Measurements from ENCODE around the gene NUFIP1.

NUFIP1 gene

DNA sequence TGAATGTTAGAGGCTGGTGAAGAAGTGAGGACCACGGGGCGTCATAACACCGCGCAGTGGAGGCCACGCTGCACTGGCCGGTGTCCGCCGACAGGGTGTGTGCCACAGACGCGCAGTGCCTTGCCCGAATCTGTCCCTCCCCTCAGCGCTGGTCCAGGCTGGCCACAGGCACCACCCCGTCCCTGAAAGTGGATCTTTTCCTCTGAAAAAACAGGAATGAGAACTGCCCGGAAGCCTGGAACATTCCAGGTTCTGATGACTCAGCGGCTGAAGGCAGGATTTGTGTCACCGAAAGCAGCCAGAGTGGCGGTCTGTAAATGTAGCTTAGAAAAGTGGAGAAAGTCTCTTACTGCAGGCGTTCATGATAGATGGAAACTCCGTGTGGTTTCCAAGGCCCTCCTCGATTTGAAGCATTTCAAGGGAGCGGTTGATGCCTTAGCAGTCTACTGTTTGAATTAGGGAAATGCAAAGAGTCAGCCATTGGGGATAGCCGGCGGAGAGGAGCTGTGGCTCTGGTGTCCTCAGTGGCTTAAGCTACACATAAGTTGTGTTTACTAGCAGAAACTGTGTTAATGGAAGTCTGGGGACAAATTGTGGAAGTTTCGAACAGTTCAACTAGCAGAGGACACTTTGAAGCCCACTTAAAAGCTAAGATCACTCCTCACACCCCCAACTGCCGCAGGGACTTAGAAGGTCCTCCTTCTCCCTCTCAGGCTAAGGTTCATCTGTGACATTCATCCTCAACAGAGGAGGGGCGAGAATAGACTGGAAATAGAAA lies 70.8 kb downstream of the NUFIP1 start:
- no peaks in the 10 kb centered on the region for H3K27me3 ChIP-seq (ENCODE audit: insufficient read depth, insufficient read length)
- DNase-seq (ENCODE audit: low read depth, low spot score): peak; percentile 77
- H3K9me3 ChIP-seq (ENCODE audit: insufficient read depth, low read length): no peaks in the 10 kb centered on the region
- TF ChIP-seq ZNF274 (IDR thresholded peaks at IDR 0.05; ENCODE audit: low read depth, low read length) (no peak), SUZ12 (IDR thresholded peaks at IDR 0.05; ENCODE audit: extremely low read depth, insufficient read depth, insufficient read length) (no peak), YY1 (IDR thresholded peaks at IDR 0.05; ENCODE audit: insufficient read depth, insufficient read length) (no peak)
- H3K36me3 ChIP-seq (ENCODE audit: insufficient read depth, insufficient read length, low read length): no peaks in the 10 kb centered on the region
- peak overlapping the region; percentile 83 for H3K9ac ChIP-seq (ENCODE audit: insufficient read length, low read depth)
- no peaks in the 10 kb centered on the region for H3K4me1 ChIP-seq (ENCODE audit: insufficient read depth, insufficient read length)
- peak overlapping the region; percentile 54 for H3K4me3 ChIP-seq (ENCODE audit: insufficient read length, low read depth)

DNA sequence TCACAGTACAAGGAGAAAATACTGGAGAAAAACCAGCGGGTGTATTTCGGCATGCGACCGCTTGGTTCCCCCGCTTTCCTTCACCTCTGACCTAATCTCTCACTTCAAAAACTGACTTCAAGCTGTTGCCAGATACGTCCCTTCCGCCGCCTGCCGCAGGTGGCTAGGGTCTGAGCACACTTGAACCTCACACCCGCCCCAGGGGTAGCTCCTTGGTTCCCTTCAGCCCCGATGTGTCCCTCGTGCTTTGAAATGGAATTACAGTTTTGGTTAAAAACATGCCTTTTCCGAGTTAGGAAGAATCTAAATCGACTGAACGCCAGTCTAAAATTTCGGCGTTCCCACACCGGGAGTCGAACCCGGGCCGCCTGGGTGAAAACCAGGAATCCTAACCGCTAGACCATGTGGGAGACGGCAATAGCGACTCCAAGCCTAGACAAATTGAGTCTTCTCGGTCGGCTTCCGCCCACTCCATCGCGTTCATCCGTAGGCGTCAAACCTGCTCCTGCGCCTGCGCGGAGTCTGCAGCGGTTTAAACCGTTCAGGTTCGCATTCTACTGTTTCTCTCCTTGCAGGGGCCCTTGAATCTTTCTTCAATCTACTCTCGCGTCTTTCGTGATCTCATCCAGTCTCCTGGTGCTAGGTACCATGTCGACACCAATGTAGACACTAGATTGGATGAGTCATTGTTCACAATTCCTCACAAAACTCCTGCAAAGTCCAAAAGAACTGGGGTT lies 71.5 kb downstream of the NUFIP1 start:
- Histone ChIP-seq H3K27me3 (ENCODE audit: insufficient read depth, insufficient read length) (no peaks in the 10 kb centered on the region), H3K9ac (ENCODE audit: insufficient read length, low read depth) (peak overlapping the region; percentile 83), H3K9me3 (ENCODE audit: insufficient read depth, low read length) (no peaks in the 10 kb centered on the region), H3K4me1 (ENCODE audit: insufficient read depth, insufficient read length) (no peaks in the 10 kb centered on the region), H3K36me3 (ENCODE audit: insufficient read depth, insufficient read length, low read length) (no peaks in the 10 kb centered on the region), H3K4me3 (ENCODE audit: insufficient read length, low read depth) (peak overlapping the region; percentile 54)
- DNase-seq (ENCODE audit: low read depth, low spot score): peak; percentile 87
- TF ChIP-seq YY1 (IDR thresholded peaks at IDR 0.05; ENCODE audit: insufficient read depth, insufficient read length): no peak
- no peak for TF ChIP-seq ZNF274 (IDR thresholded peaks at IDR 0.05; ENCODE audit: low read depth, low read length)
- TF ChIP-seq SUZ12 (IDR thresholded peaks at IDR 0.05; ENCODE audit: extremely low read depth, insufficient read depth, insufficient read length): no peak

DNA sequence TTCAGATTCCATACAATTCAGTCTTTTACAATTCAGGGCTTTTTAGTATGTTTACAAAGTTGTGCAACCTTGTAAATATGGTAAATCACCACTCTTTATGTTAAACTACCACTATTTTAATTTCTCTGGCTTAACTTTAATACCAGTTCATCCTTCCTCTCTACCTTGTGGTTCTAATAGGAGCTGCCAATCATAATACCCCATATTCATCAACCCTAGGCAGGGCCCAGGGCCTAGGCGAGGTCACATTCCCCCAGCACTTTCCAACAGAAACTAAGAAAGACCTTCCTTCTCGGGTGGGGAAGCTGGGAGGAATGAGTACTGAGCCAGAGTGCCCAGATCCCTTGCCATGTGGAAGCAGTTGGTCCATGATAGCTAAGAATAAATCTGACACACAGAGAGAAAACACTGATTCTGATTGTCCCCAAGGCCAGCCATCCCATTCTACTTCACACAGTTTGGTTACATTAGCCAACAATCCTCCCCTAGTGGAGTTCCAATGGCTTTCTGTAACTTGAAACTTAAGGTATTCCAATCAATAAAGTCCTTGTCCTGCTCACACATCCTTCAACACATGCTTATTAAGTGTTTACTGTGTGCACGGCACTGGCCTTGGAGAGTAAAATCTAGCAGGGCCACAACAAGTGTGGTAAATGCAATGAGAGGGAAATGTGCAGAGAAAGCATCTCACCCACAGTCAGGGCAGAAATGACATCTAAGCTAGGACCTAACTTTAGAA lies 76.8 kb downstream of the NUFIP1 start:
- no peaks in the 10 kb centered on the region for H3K36me3 ChIP-seq (ENCODE audit: insufficient read depth, insufficient read length, low read length)
- no peaks in the 10 kb centered on the region for H3K27me3 ChIP-seq (ENCODE audit: insufficient read depth, insufficient read length)
- DNase-seq (ENCODE audit: low read depth, low spot score): no peak
- H3K4me3 ChIP-seq (ENCODE audit: insufficient read length, low read depth): no peak overlapping the region
- TF ChIP-seq SUZ12 (IDR thresholded peaks at IDR 0.05; ENCODE audit: extremely low read depth, insufficient read depth, insufficient read length) (no peak), YY1 (IDR thresholded peaks at IDR 0.05; ENCODE audit: insufficient read depth, insufficient read length) (no peak), ZNF274 (IDR thresholded peaks at IDR 0.05; ENCODE audit: low read depth, low read length) (no peak)
- H3K9me3 ChIP-seq (ENCODE audit: insufficient read depth, low read length): peaks cover 13% of the 10 kb centered on the region
- no peak overlapping the region for H3K9ac ChIP-seq (ENCODE audit: insufficient read length, low read depth)
- no peaks in the 10 kb centered on the region for H3K4me1 ChIP-seq (ENCODE audit: insufficient read depth, insufficient read length)

- DNase-seq (ENCODE audit: low read depth, low spot score): no peak
- Histone ChIP-seq H3K4me3 (ENCODE audit: insufficient read length, low read depth) (no peak overlapping the region), H3K9me3 (ENCODE audit: insufficient read depth, low read length) (peaks cover 13% of the 10 kb centered on the region), H3K9ac (ENCODE audit: insufficient read length, low read depth) (no peak overlapping the region), H3K4me1 (ENCODE audit: insufficient read depth, insufficient read length) (peaks cover 2% of the 10 kb centered on the region), H3K27me3 (ENCODE audit: insufficient read depth, insufficient read length) (no peaks in the 10 kb centered on the region), H3K36me3 (ENCODE audit: insufficient read depth, insufficient read length, low read length) (no peaks in the 10 kb centered on the region)
- no peak for TF ChIP-seq YY1 (IDR thresholded peaks at IDR 0.05; ENCODE audit: insufficient read depth, insufficient read length)
- TF ChIP-seq SUZ12 (IDR thresholded peaks at IDR 0.05; ENCODE audit: extremely low read depth, insufficient read depth, insufficient read length): no peak
Measured at GRCh38 chr13:44908712-44909111, 80.6 kb downstream of the NUFIP1 start.

- DNase-seq (ENCODE audit: low read depth, low spot score): no peak
- H3K4me3 ChIP-seq (ENCODE audit: insufficient read length, low read depth): no peak overlapping the region
- H3K9me3 ChIP-seq (ENCODE audit: insufficient read depth, low read length): peaks cover 13% of the 10 kb centered on the region
- no peaks in the 10 kb centered on the region for H3K27me3 ChIP-seq (ENCODE audit: insufficient read depth, insufficient read length)
- H3K36me3 ChIP-seq (ENCODE audit: insufficient read depth, insufficient read length, low read length): no peaks in the 10 kb centered on the region
- no peak overlapping the region for H3K9ac ChIP-seq (ENCODE audit: insufficient read length, low read depth)
- TF ChIP-seq ZNF274 (IDR thresholded peaks at IDR 0.05; ENCODE audit: low read depth, low read length) (no peak), YY1 (IDR thresholded peaks at IDR 0.05; ENCODE audit: insufficient read depth, insufficient read length) (no peak), SUZ12 (IDR thresholded peaks at IDR 0.05; ENCODE audit: extremely low read depth, insufficient read depth, insufficient read length) (no peak)
- H3K4me1 ChIP-seq (ENCODE audit: insufficient read depth, insufficient read length): peaks cover 5% of the 10 kb centered on the region
Measured at GRCh38 chr13:44908266-44908665, 81.0 kb downstream of the NUFIP1 start.

GRCh38 chr13:44906713-44907112 lies 82.6 kb downstream of the NUFIP1 start:
- Histone ChIP-seq H3K36me3 (ENCODE audit: insufficient read depth, insufficient read length, low read length) (no peaks in the 10 kb centered on the region), H3K9ac (ENCODE audit: insufficient read length, low read depth) (no peak overlapping the region), H3K4me1 (ENCODE audit: insufficient read depth, insufficient read length) (peaks cover 5% of the 10 kb centered on the region), H3K9me3 (ENCODE audit: insufficient read depth, low read length) (peaks cover 18% of the 10 kb centered on the region), H3K27me3 (ENCODE audit: insufficient read depth, insufficient read length) (no peaks in the 10 kb centered on the region), H3K4me3 (ENCODE audit: insufficient read length, low read depth) (no peak overlapping the region)
- TF ChIP-seq ZNF274 (IDR thresholded peaks at IDR 0.05; ENCODE audit: low read depth, low read length) (no peak), YY1 (IDR thresholded peaks at IDR 0.05; ENCODE audit: insufficient read depth, insufficient read length) (no peak), SUZ12 (IDR thresholded peaks at IDR 0.05; ENCODE audit: extremely low read depth, insufficient read depth, insufficient read length) (no peak)
- no peak for DNase-seq (ENCODE audit: low read depth, low spot score)

GRCh38 chr13:44906230-44906629 lies 83.0 kb downstream of the NUFIP1 start:
- no peak overlapping the region for H3K9ac ChIP-seq (ENCODE audit: insufficient read length, low read depth)
- TF ChIP-seq SUZ12 (IDR thresholded peaks at IDR 0.05; ENCODE audit: extremely low read depth, insufficient read depth, insufficient read length) (no peak), YY1 (IDR thresholded peaks at IDR 0.05; ENCODE audit: insufficient read depth, insufficient read length) (no peak), ZNF274 (IDR thresholded peaks at IDR 0.05; ENCODE audit: low read depth, low read length) (no peak)
- H3K4me3 ChIP-seq (ENCODE audit: insufficient read length, low read depth): no peak overlapping the region
- peaks cover 5% of the 10 kb centered on the region for H3K4me1 ChIP-seq (ENCODE audit: insufficient read depth, insufficient read length)
- no peaks in the 10 kb centered on the region for H3K36me3 ChIP-seq (ENCODE audit: insufficient read depth, insufficient read length, low read length)
- H3K27me3 ChIP-seq (ENCODE audit: insufficient read depth, insufficient read length): no peaks in the 10 kb centered on the region
- peaks cover 16% of the 10 kb centered on the region for H3K9me3 ChIP-seq (ENCODE audit: insufficient read depth, low read length)
- no peak for DNase-seq (ENCODE audit: low read depth, low spot score)

Measured in NT2/D1 (cell line).